GM19023 (cell line): Measurements from ENCODE around the gene TAS2R1.
"Not testable (repeated sequence)": the region's sequence is repeated elsewhere in the genome, so short reads cannot be mapped to it uniquely, and the experiment has no call there.

Experiments used
- ATAC-seq: cut with Tn5 transposase; IDR thresholded peaks from one replicate; pipeline ENCODE4 v1.9.1; 2021; ENCODE audit warnings: mild to moderate bottlenecking, moderate library complexity; ENCODE audit not compliant: unreplicated experiment

Gene TAS2R1

DNA sequence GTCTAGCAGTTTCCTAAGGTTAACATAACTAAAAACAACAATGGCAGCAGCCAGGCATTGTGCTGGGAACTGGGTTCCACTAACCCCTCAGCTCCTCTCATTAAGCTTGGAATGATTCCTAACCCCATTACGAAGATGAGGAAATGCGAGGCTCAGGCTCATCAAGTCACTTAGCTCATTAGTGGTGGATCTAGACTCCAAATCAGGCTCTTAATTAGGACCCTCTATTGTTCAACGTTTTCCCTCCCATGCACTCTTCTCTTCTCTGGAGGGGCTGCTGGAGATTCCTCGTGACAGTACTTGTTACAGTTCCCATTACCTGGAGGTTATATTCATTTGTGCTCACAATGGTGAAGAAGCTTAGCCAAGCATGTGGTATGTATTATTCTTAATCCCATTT, 6.5 kb downstream of the TAS2R1 start:
- ATAC-seq, result no peak

- ATAC-seq, result no peak
Observed at GRCh38 chr5:9622971-9623421, 7.2 kb downstream of the TAS2R1 start.

GRCh38 chr5:9621379-9621903, 8.7 kb downstream of the TAS2R1 start:
- ATAC-seq, result no peak

DNA sequence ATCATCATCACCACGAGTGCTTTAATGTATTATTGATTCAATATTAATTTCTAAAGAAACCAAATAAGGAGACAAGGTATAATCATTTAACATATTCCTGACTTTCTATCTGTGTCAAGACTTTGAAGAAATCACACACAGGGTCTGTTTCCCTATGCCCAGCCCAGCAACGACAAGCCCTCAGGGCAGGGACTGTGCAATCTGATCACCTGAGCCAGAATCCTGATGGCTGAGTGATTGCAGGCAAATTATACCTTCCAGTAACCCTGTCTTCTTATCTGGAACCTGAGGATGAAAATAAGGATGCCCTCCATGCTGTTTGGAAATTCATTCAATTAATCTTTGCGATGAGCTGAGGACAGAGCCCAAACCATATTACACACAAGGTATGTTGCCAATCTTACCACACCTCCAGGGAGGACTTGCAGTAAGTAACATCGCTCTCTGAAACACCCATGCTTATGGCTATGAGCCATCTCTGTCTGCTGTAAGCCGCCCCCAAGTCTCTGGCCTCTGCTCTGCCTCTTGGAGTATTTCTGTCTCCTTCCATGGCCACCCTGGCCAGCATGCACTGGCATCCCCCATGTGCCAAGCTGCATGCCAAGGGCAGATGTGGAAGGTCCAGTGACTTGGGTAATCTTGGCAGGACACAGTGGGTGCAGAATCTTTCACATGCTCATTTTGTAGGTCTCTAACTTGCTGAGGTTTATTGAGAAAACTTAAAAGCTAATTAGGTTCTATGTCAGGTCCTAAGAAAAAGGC, 10.6 kb downstream of the TAS2R1 start:
- ATAC-seq, result no peak

DNA sequence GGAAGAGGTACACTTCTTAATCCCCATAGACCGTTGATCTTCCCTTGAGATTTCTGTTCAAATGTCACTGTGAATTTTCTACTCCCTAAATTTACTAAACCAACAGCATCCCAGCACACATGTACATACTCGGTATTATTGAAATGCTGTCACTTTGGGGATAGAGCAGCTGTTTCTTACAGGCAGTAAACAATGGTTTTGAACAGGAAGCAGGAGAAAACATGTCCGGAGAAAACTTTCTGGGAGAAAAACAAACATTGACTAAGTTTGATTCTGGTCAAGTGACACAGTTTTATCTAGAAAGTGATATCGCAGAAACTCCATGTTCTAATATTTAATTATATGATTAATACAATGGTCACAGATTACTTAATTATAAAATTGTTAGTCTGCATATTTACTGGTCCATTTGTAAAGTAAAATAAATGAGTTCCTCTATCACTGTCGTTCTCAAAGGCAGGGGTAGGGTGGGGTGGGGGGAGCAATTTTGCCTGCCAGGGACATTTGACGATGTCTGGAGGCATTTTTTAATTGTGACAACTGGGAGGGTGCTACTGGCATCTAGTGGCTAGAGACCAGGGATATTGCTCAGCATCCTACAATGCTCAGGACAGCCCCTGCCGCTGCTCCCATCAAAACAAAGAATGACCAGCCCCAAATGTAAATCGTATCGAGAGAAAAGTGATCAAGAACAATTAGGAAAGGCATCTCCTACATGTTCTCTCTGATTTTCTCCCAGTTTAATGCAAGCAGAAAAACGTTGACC, 12.2 kb downstream of the TAS2R1 start:
- ATAC-seq, result no peak

GRCh38 chr5:9617221-9617620, 12.9 kb downstream of the TAS2R1 start:
- no peak for ATAC-seq

GRCh38 chr5:9615331-9615730, 14.8 kb downstream of the TAS2R1 start:
- ATAC-seq, result no peak

DNA sequence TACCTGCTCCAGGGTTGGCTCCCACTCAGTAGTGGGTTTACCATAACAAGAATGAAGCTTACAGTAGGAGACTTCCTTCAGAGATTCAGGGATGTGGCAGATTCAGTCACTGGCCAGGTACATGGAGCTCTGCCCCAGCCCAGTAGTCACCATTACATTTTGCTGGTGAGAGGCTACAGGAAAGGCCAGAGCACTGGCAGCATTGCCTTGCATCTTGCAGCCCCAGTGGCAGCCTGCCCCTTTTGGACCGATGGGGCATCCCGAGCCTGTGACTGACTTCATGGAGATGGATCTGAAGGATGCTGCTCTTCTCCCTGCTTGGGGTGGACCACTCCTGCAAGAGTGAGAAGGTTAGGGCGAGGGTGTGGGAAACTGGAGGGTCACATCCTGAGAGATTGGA, 16.8 kb downstream of the TAS2R1 start:
- ATAC-seq, result no peak

- no peak for ATAC-seq
Observed at GRCh38 chr5:9610969-9611368, 19.2 kb downstream of the TAS2R1 start.

GRCh38 chr5:9610364-9610763, 19.8 kb downstream of the TAS2R1 start:
- ATAC-seq, result no peak

- ATAC-seq, result no peak
Observed at GRCh38 chr5:9608093-9608492, 22.1 kb downstream of the TAS2R1 start.

- no peak for ATAC-seq
Observed at GRCh38 chr5:9605041-9605838, 24.9 kb downstream of the TAS2R1 start.

GRCh38 chr5:9604416-9604815, 25.7 kb downstream of the TAS2R1 start:
- ATAC-seq, result no peak

DNA sequence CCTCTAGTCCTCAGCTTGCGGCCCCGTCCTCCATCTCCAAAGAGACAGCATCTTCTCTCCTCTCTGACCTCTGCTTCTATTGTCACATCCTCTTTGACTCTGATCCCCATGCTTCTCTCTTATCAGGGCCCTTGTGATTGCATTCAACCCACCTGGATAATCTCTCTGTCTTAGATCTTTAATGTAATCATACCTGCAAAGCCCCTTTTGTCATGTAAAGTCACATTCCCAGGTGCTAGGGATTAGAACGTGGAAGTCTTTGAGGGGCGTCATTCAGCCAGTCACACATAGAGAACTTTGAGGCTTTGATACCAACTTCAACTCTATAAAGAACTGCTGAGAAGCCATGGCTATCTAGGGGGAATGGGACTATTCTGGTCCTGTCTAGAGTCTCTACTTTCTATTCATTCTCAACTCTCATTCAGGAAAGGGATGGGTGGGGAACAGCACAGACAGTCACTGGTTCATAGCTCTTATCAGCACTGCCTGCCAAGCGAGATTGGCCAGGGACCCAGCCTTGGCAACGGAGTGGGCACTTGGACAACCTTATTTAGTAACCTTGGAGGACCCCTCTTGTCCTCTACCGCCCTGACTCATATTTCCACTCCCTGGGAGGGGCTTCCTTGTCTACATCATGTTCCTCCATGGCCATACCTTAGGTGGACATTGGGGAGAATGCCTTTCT, 29.0 kb downstream of the TAS2R1 start:
- no peak for ATAC-seq

- ATAC-seq, result no peak
Observed at GRCh38 chr5:9599391-9599790, 30.8 kb downstream of the TAS2R1 start.

DNA sequence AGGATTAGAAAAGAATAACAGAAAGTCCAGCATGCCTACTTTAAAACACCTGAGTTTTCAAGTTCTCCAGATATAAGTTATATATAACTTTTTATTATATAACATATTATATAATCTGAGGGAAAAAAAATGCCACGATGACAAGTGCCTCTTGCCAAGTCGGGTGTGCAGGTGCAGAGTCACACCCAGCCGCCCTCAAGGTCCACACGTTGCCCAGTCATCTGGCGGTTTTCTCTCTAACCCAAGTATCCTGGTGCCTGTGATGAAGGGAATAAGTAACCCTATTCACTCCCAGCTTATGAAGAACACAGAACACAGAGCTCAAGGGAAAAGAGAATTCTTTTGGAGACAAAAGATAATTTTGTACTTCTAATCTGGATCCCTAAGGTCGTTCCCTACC, 31.8 kb downstream of the TAS2R1 start:
- not testable (repeated sequence) for ATAC-seq

GRCh38 chr5:9597322-9597721, 32.8 kb downstream of the TAS2R1 start:
- ATAC-seq, result not testable (repeated sequence)

DNA sequence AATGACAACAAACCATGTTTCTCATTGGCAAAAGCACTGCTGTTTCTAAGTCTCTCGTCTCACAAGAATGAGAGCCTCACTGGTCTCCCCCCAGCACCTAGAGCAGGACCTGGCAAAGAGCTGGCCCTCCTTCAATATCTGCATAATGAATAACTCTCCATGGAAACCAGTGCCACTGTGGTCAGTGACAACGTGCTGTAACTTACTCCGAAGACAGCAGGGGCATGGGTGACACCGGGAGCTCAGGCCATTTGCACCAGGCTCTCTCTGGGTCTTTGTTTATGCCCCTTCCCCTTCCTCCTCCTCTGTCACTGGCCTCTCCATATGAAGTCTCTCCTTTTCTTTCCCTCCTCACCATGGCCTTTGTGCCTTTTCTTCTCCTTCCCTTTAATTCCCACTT, 33.3 kb downstream of the TAS2R1 start:
- no peak for ATAC-seq

- ATAC-seq, result no peak
Observed at GRCh38 chr5:9596171-9596780, 33.9 kb downstream of the TAS2R1 start.

- no peak for ATAC-seq
Observed at GRCh38 chr5:9594913-9595312, 35.2 kb downstream of the TAS2R1 start.
